Measurements from ENCODE around the gene MID1.

Gene MID1

DNA sequence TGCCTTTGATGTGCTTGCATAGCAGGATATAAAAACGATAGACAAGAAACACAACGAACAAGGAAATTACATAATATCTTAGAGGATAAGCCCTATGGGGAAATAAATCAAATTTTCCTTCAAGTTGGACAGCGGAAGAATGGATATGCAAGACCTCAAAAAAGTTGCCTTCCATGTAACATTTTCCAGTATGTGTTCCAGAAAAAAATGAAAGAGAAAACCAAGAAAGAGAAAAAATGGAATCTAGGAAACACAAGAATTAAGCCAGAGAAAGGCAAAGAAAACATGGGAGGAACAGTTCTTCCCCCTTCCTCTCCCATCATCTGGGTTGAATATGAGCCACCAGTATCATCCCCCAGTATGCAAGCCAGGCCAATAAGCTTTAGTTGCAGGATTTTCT, 34.6 kb upstream of the MID1 start:
- H3K27me3 ChIP-seq (ENCODE audit: insufficient read depth, low read length, poor library complexity, severe bottlenecking), result no peaks in the 10 kb centered on the region
- TF ChIP-seq EZH2phosphoT487 (IDR thresholded peaks at IDR 0.05; ENCODE audit: borderline replicate concordance), result no peak
- TF ChIP-seq, protein P1, sequence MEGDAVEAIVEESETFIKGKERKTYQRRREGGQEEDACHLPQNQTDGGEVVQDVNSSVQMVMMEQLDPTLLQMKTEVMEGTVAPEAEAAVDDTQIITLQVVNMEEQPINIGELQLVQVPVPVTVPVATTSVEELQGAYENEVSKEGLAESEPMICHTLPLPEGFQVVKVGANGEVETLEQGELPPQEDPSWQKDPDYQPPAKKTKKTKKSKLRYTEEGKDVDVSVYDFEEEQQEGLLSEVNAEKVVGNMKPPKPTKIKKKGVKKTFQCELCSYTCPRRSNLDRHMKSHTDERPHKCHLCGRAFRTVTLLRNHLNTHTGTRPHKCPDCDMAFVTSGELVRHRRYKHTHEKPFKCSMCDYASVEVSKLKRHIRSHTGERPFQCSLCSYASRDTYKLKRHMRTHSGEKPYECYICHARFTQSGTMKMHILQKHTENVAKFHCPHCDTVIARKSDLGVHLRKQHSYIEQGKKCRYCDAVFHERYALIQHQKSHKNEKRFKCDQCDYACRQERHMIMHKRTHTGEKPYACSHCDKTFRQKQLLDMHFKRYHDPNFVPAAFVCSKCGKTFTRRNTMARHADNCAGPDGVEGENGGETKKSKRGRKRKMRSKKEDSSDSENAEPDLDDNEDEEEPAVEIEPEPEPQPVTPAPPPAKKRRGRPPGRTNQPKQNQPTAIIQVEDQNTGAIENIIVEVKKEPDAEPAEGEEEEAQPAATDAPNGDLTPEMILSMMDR (conservative IDR thresholded peaks at IDR 0.05; ENCODE audit: low read length), result no peak

GRCh38 chrX:10653302-10653701, 32.9 kb upstream of the MID1 start:
- Histone ChIP-seq H3K9ac (ENCODE audit: low read depth, low read length, poor library complexity, severe bottlenecking) (no peak overlapping the region), H2AFZ (ENCODE audit: low read length) (no peak overlapping the region), H3F3A (ENCODE audit: low read depth) (no peaks in the 10 kb centered on the region), H3K4me3 (ENCODE audit: low read length, poor library complexity, severe bottlenecking) (no peak overlapping the region), H4K20me1 (ENCODE audit: insufficient read depth, low read length, poor library complexity, severe bottlenecking) (no peaks in the 10 kb centered on the region), H3K36me3 (ENCODE audit: insufficient read depth, low read length) (no peaks in the 10 kb centered on the region), H3K79me2 (ENCODE audit: insufficient read depth, low read length) (no peaks in the 10 kb centered on the region), H3K4me1 (ENCODE audit: insufficient read depth, low read length, poor library complexity, severe bottlenecking) (no peaks in the 10 kb centered on the region), H3K9me2 (replicated peaks; ENCODE audit: low read depth, low read length) (no peaks in the 10 kb centered on the region), H3K9me3 (ENCODE audit: insufficient read depth, low read depth, low read length) (no peaks in the 10 kb centered on the region), H3K27me3 (ENCODE audit: insufficient read depth, low read length, poor library complexity, severe bottlenecking) (no peaks in the 10 kb centered on the region), H3K4me2 (ENCODE audit: low read depth, low read length, poor library complexity, severe bottlenecking) (no peak overlapping the region)
- TF ChIP-seq, protein P1 (conservative IDR thresholded peaks at IDR 0.05; ENCODE audit: low read length), result no peak
- no peak for TF ChIP-seq EZH2phosphoT487 (IDR thresholded peaks at IDR 0.05; ENCODE audit: borderline replicate concordance)

More for the DNA sequence above, 34.6 kb upstream of the MID1 start:
- H3K9me2 ChIP-seq (replicated peaks; ENCODE audit: low read depth, low read length), result no peaks in the 10 kb centered on the region
- no peak overlapping the region for H2AFZ ChIP-seq (ENCODE audit: low read length)
- no peaks in the 10 kb centered on the region for H3K79me2 ChIP-seq (ENCODE audit: insufficient read depth, low read length)
- no peak overlapping the region for H3K4me3 ChIP-seq (ENCODE audit: low read length, poor library complexity, severe bottlenecking)
- no peaks in the 10 kb centered on the region for H3K4me1 ChIP-seq (ENCODE audit: insufficient read depth, low read length, poor library complexity, severe bottlenecking)
- no peaks in the 10 kb centered on the region for H4K20me1 ChIP-seq (ENCODE audit: insufficient read depth, low read length, poor library complexity, severe bottlenecking)
- no peak overlapping the region for H3K4me2 ChIP-seq (ENCODE audit: low read depth, low read length, poor library complexity, severe bottlenecking)
- H3K36me3 ChIP-seq (ENCODE audit: insufficient read depth, low read length), result no peaks in the 10 kb centered on the region
- no peaks in the 10 kb centered on the region for H3F3A ChIP-seq (ENCODE audit: low read depth)
- H3K9me3 ChIP-seq (ENCODE audit: insufficient read depth, low read depth, low read length), result no peaks in the 10 kb centered on the region
- no peak overlapping the region for H3K9ac ChIP-seq (ENCODE audit: low read depth, low read length, poor library complexity, severe bottlenecking)

GRCh38 chrX:10649265-10649664, 28.9 kb upstream of the MID1 start:
- no peak overlapping the region for H3K4me2 ChIP-seq (ENCODE audit: low read depth, low read length, poor library complexity, severe bottlenecking)
- no peak overlapping the region for H2AFZ ChIP-seq (ENCODE audit: low read length)
- TF ChIP-seq EZH2phosphoT487 (IDR thresholded peaks at IDR 0.05; ENCODE audit: borderline replicate concordance), result no peak
- TF ChIP-seq, protein P1 (conservative IDR thresholded peaks at IDR 0.05; ENCODE audit: low read length), result no peak
- H4K20me1 ChIP-seq (ENCODE audit: insufficient read depth, low read length, poor library complexity, severe bottlenecking), result no peaks in the 10 kb centered on the region
- no peaks in the 10 kb centered on the region for H3K4me1 ChIP-seq (ENCODE audit: insufficient read depth, low read length, poor library complexity, severe bottlenecking)
- no peaks in the 10 kb centered on the region for H3K36me3 ChIP-seq (ENCODE audit: insufficient read depth, low read length)
- H3K9me3 ChIP-seq (ENCODE audit: insufficient read depth, low read depth, low read length), result no peaks in the 10 kb centered on the region
- H3K27me3 ChIP-seq (ENCODE audit: insufficient read depth, low read length, poor library complexity, severe bottlenecking), result no peaks in the 10 kb centered on the region
- no peaks in the 10 kb centered on the region for H3K79me2 ChIP-seq (ENCODE audit: insufficient read depth, low read length)
- H3K9me2 ChIP-seq (replicated peaks; ENCODE audit: low read depth, low read length), result no peaks in the 10 kb centered on the region
- no peaks in the 10 kb centered on the region for H3F3A ChIP-seq (ENCODE audit: low read depth)
- no peak overlapping the region for H3K9ac ChIP-seq (ENCODE audit: low read depth, low read length, poor library complexity, severe bottlenecking)
- H3K4me3 ChIP-seq (ENCODE audit: low read length, poor library complexity, severe bottlenecking), result no peak overlapping the region
